Spleen (tissue), 7 donors: Measurements from ENCODE around the gene SEMA4C.

ENCODE experiments used
- POLR2A ChIP-seq, 3 donors: fragments of 450-650 bp; IDR thresholded peaks; one replicate each; pipeline ENCODE4 v1.5.1; 2017; ENCODE audit warnings: antibody characterized with exemption in 3 of 3, mild to moderate bottlenecking in 1 of 3
- POLR2AphosphoS5 ChIP-seq, 3 donors: sonication (generic); formaldehyde crosslinking; IDR thresholded peaks; one replicate each; pipeline ENCODE4 v1.5.1; 2017; ENCODE audit warnings: antibody characterized with exemption in 3 of 3
- TF ChIP-seq, protein P1 (sequence below), 11 experiments: fragments of 200-600 bp in 7 of 11; fragments of 450-650 bp in 4 of 11; sonication (generic) in 4 of 11; IDR thresholded peaks in 8 of 11; conservative IDR thresholded peaks in 3 of 11; 1 replicate in 7 of 11; 2 replicates in 4 of 11; pipeline versions ENCODE4 v1.4.0 to v1.8.0; 2016 to 2021; ENCODE audit warnings: antibody characterized with exemption in 11 of 11, inconsistent platforms in 4 of 11, mild to moderate bottlenecking in 1 of 11
- donor health status: DM: no; HTN: no; CAD: no; lungs with moderate emphysema.
- donor health status: DM: no; HTN: no; CAD: no.
- donor health status: DM: no; HTN: no; CAD: no.

- TF ChIP-seq, protein P1, sequence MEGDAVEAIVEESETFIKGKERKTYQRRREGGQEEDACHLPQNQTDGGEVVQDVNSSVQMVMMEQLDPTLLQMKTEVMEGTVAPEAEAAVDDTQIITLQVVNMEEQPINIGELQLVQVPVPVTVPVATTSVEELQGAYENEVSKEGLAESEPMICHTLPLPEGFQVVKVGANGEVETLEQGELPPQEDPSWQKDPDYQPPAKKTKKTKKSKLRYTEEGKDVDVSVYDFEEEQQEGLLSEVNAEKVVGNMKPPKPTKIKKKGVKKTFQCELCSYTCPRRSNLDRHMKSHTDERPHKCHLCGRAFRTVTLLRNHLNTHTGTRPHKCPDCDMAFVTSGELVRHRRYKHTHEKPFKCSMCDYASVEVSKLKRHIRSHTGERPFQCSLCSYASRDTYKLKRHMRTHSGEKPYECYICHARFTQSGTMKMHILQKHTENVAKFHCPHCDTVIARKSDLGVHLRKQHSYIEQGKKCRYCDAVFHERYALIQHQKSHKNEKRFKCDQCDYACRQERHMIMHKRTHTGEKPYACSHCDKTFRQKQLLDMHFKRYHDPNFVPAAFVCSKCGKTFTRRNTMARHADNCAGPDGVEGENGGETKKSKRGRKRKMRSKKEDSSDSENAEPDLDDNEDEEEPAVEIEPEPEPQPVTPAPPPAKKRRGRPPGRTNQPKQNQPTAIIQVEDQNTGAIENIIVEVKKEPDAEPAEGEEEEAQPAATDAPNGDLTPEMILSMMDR (IDR thresholded peaks at IDR 0.05 in 8 of 11, conservative IDR thresholded peaks at IDR 0.05 in 3 of 11) = no peak
- TF ChIP-seq POLR2AphosphoS5 (IDR thresholded peaks at IDR 0.05) (no peak), POLR2A (IDR thresholded peaks at IDR 0.05) (no peak)
Observed at GRCh38 chr2:96895032-96895745, 25.3 kb upstream of the SEMA4C start.
